Measurements from ENCODE around the gene CNTNAP2. TPM values are rescaled to one million over a fixed set of nuclear protein-coding genes. Genes with fewer than 3 reads are reported as not detected.

Gene CNTNAP2
- total and polyA plus RNA-seq, 4 donors, result 0.14 to 2.3 (median 1.1) TPM

DNA sequence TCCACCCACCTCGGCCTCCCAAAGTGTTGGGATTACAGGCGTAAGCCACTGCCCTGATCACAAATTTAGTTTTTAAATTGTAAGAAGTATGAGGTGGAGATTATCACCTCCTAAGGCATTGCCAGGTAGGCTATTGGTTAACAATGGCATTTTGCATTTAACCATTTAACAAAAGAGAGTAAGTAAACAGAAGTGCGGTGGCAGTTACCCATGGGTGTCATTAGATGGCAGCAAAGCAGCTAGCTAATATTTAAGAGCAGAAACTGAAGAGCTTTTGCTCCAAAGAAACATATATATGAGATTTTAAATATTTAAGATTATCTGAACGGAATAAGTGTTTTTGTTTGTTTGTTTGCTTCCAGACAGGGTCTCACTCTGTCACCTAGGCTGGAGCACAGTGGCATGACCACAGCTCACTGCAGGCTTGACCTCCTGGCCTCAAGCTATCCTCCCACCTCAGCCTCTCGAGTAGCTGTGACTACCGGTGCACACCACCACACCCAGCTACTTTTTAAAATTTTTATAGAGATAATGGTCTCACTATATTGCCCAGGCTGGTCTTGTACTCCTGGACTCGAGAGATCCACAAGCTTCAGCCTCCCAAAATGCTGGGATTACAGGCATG, 2148.4 kb downstream of the CNTNAP2 start:
- Histone ChIP-seq H3K4me3 (ENCODE audit: low read depth in 1 of 3, low read length in 3 of 3) (no peak overlapping the region), H3K9me3 (ENCODE audit: control insufficient read depth in 4 of 4, low read length in 3 of 4) (no peaks in the 10 kb centered on the region), H3K36me3 (ENCODE audit: control insufficient read depth in 4 of 4, insufficient read depth in 3 of 4, low read depth in 1 of 4, low read length in 3 of 4) (no peaks in the 10 kb centered on the region), H3K9ac (ENCODE audit: low read depth in 1 of 2, low read length in 2 of 2) (no peak overlapping the region), H3K27ac (ENCODE audit: low read depth in 1 of 2, low read length in 2 of 2) (no peak overlapping the region), H3K27me3 (ENCODE audit: control insufficient read depth in 4 of 4, insufficient read depth in 4 of 4, low read length in 3 of 4) (no peaks in the 10 kb centered on the region), H3K4me1 (ENCODE audit: control insufficient read depth in 4 of 4, insufficient read depth in 4 of 4, low read length in 3 of 4) (peaks cover 0 to 3% (median 1%) of the 10 kb centered on the region in 4 donors)
- 54% methylated on average over 7 of the region's 7 CpGs for WGBS
- peak; percentile 81 to 83 for TF ChIP-seq RAD21 (IDR thresholded peaks at IDR 0.05)
- TF ChIP-seq, protein P1, sequence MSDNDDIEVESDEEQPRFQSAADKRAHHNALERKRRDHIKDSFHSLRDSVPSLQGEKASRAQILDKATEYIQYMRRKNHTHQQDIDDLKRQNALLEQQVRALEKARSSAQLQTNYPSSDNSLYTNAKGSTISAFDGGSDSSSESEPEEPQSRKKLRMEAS (IDR thresholded peaks at IDR 0.05), result no peak
- TF ChIP-seq, protein P2, sequence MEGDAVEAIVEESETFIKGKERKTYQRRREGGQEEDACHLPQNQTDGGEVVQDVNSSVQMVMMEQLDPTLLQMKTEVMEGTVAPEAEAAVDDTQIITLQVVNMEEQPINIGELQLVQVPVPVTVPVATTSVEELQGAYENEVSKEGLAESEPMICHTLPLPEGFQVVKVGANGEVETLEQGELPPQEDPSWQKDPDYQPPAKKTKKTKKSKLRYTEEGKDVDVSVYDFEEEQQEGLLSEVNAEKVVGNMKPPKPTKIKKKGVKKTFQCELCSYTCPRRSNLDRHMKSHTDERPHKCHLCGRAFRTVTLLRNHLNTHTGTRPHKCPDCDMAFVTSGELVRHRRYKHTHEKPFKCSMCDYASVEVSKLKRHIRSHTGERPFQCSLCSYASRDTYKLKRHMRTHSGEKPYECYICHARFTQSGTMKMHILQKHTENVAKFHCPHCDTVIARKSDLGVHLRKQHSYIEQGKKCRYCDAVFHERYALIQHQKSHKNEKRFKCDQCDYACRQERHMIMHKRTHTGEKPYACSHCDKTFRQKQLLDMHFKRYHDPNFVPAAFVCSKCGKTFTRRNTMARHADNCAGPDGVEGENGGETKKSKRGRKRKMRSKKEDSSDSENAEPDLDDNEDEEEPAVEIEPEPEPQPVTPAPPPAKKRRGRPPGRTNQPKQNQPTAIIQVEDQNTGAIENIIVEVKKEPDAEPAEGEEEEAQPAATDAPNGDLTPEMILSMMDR (IDR thresholded peaks at IDR 0.05; ENCODE audit: low read depth, low read length, missing input control), result peak; percentile 77
- no peak for TF ChIP-seq NR2F2 (IDR thresholded peaks at IDR 0.05)
- DNase-seq (ENCODE audit: low spot score), result no peak

DNA sequence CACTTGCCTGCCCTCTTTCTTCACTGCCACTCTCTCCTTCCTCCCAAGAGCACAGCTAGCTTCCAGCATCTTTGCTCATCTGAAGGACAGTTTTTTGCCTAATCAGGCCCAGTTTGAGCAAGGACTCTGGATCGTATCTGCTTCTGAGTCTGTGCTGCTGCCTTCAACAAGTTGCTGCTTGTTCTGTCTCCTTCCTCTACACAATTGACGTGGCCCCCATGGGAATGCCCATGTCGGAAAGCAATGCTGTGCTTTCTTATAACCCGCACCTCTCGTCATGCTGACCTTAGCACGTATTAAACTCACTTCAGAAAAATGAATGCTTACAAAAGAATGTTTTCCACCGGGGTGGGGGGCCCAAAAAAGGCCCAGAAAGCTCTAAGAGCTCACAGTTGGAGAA, 2149.3 kb downstream of the CNTNAP2 start:
- DNase-seq (ENCODE audit: low spot score), result no peak
- Histone ChIP-seq H3K4me1 (ENCODE audit: control insufficient read depth in 4 of 4, insufficient read depth in 4 of 4, low read length in 3 of 4) (peaks cover 0 to 3% (median 1%) of the 10 kb centered on the region in 4 donors), H3K27me3 (ENCODE audit: control insufficient read depth in 4 of 4, insufficient read depth in 4 of 4, low read length in 3 of 4) (no peaks in the 10 kb centered on the region), H3K9ac (ENCODE audit: low read depth in 1 of 2, low read length in 2 of 2) (no peak overlapping the region), H3K4me3 (ENCODE audit: low read depth in 1 of 3, low read length in 3 of 3) (no peak overlapping the region), H3K27ac (ENCODE audit: low read depth in 1 of 2, low read length in 2 of 2) (no peak overlapping the region), H3K36me3 (ENCODE audit: control insufficient read depth in 4 of 4, insufficient read depth in 3 of 4, low read depth in 1 of 4, low read length in 3 of 4) (no peaks in the 10 kb centered on the region), H3K9me3 (ENCODE audit: control insufficient read depth in 4 of 4, low read length in 3 of 4) (no peaks in the 10 kb centered on the region)
- 80% methylated on average over 7 of the region's 7 CpGs for WGBS
- no peak for TF ChIP-seq FOXA1 (IDR thresholded peaks at IDR 0.05)
- TF ChIP-seq RAD21 (IDR thresholded peaks at IDR 0.05), result no peak
- TF ChIP-seq NR2F2 (IDR thresholded peaks at IDR 0.05), result no peak
- no peak for TF ChIP-seq FOXA2 (IDR thresholded peaks at IDR 0.05)
- TF ChIP-seq, protein P2 (IDR thresholded peaks at IDR 0.05; ENCODE audit: low read depth, low read length, missing input control), result no peak
- no peak for TF ChIP-seq RXRA (IDR thresholded peaks at IDR 0.05)
- TF ChIP-seq EGR1 (IDR thresholded peaks at IDR 0.05; ENCODE audit: low read depth in 2 of 2), result no peak
- TF ChIP-seq HNF4A (conservative IDR thresholded peaks at IDR 0.05), result no peak
- TF ChIP-seq TAF1 (conservative IDR thresholded peaks at IDR 0.05), result no peak
- no peak for TF ChIP-seq JUND (IDR thresholded peaks at IDR 0.05)
- no peak for TF ChIP-seq SP1 (IDR thresholded peaks at IDR 0.05)
- TF ChIP-seq GABPA (IDR thresholded peaks at IDR 0.05 in 1 of 2, conservative IDR thresholded peaks at IDR 0.05 in 1 of 2), result no peak
- TF ChIP-seq HNF4G (IDR thresholded peaks at IDR 0.05), result no peak
- TF ChIP-seq YY1 (IDR thresholded peaks at IDR 0.05), result no peak
- TF ChIP-seq, protein P1 (IDR thresholded peaks at IDR 0.05), result no peak
- TF ChIP-seq, protein P3, sequence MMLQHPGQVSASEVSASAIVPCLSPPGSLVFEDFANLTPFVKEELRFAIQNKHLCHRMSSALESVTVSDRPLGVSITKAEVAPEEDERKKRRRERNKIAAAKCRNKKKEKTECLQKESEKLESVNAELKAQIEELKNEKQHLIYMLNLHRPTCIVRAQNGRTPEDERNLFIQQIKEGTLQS (IDR thresholded peaks at IDR 0.05), result no peak
- TF ChIP-seq, protein P4, sequence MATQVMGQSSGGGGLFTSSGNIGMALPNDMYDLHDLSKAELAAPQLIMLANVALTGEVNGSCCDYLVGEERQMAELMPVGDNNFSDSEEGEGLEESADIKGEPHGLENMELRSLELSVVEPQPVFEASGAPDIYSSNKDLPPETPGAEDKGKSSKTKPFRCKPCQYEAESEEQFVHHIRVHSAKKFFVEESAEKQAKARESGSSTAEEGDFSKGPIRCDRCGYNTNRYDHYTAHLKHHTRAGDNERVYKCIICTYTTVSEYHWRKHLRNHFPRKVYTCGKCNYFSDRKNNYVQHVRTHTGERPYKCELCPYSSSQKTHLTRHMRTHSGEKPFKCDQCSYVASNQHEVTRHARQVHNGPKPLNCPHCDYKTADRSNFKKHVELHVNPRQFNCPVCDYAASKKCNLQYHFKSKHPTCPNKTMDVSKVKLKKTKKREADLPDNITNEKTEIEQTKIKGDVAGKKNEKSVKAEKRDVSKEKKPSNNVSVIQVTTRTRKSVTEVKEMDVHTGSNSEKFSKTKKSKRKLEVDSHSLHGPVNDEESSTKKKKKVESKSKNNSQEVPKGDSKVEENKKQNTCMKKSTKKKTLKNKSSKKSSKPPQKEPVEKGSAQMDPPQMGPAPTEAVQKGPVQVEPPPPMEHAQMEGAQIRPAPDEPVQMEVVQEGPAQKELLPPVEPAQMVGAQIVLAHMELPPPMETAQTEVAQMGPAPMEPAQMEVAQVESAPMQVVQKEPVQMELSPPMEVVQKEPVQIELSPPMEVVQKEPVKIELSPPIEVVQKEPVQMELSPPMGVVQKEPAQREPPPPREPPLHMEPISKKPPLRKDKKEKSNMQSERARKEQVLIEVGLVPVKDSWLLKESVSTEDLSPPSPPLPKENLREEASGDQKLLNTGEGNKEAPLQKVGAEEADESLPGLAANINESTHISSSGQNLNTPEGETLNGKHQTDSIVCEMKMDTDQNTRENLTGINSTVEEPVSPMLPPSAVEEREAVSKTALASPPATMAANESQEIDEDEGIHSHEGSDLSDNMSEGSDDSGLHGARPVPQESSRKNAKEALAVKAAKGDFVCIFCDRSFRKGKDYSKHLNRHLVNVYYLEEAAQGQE (IDR thresholded peaks at IDR 0.05), result no peak
- TF ChIP-seq, protein P5, sequence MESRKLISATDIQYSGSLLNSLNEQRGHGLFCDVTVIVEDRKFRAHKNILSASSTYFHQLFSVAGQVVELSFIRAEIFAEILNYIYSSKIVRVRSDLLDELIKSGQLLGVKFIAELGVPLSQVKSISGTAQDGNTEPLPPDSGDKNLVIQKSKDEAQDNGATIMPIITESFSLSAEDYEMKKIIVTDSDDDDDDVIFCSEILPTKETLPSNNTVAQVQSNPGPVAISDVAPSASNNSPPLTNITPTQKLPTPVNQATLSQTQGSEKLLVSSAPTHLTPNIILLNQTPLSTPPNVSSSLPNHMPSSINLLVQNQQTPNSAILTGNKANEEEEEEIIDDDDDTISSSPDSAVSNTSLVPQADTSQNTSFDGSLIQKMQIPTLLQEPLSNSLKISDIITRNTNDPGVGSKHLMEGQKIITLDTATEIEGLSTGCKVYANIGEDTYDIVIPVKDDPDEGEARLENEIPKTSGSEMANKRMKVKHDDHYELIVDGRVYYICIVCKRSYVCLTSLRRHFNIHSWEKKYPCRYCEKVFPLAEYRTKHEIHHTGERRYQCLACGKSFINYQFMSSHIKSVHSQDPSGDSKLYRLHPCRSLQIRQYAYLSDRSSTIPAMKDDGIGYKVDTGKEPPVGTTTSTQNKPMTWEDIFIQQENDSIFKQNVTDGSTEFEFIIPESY (IDR thresholded peaks at IDR 0.05), result no peak
